Measurements from ENCODE around the gene KRT83. TPM values are rescaled to one million over a fixed set of nuclear protein-coding genes. Genes with fewer than 3 reads are reported as not detected.
"Not testable (repeated sequence)": the region's sequence is repeated elsewhere in the genome, so short reads cannot be mapped to it uniquely, and the experiment has no call there.

The KRT83 gene
- total RNA-seq, 1 donor from 2014 or later: not detected

DNA sequence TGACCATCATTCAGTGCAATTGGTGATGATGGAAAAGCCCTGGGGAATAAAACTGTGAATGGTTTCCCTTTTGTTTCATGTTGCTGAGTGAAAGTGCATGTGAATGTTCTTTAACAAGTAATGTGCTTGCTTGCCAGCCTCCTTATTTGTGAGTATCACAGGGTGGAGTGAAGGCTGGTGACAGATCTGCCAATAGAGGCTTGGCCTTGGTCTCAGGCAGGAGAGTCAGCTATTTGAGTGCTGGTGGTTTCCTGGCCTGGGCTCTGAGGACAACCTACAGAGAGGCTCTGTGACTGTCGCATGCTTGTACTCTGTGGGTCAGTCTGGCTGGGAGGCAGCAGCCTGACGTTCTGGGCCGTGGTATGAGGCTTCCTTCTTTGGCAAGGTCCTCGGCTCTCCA is 25.4 kb upstream of the KRT83 start:
- DNase-seq (ENCODE audit: extremely low spot score in 2 of 2): no peak
- intact Hi-C loops (cut with DNase I): no loop called here
- Histone ChIP-seq H3K27ac (no peak overlapping the region), H3K9me3 (no peaks in the 10 kb centered on the region), H3K36me3 (no peaks in the 10 kb centered on the region), H3K4me1 (no peaks in the 10 kb centered on the region), H3K4me3 (no peak overlapping the region), H3K27me3 (no peaks in the 10 kb centered on the region)
- TF ChIP-seq POLR2AphosphoS5 (IDR thresholded peaks at IDR 0.05; ENCODE audit: insufficient read depth in 1 of 2, low read depth in 1 of 2) (no peak), POLR2A (IDR thresholded peaks at IDR 0.05) (no peak)
- TF ChIP-seq, protein P1, sequence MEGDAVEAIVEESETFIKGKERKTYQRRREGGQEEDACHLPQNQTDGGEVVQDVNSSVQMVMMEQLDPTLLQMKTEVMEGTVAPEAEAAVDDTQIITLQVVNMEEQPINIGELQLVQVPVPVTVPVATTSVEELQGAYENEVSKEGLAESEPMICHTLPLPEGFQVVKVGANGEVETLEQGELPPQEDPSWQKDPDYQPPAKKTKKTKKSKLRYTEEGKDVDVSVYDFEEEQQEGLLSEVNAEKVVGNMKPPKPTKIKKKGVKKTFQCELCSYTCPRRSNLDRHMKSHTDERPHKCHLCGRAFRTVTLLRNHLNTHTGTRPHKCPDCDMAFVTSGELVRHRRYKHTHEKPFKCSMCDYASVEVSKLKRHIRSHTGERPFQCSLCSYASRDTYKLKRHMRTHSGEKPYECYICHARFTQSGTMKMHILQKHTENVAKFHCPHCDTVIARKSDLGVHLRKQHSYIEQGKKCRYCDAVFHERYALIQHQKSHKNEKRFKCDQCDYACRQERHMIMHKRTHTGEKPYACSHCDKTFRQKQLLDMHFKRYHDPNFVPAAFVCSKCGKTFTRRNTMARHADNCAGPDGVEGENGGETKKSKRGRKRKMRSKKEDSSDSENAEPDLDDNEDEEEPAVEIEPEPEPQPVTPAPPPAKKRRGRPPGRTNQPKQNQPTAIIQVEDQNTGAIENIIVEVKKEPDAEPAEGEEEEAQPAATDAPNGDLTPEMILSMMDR (IDR thresholded peaks at IDR 0.05): no peak

DNA sequence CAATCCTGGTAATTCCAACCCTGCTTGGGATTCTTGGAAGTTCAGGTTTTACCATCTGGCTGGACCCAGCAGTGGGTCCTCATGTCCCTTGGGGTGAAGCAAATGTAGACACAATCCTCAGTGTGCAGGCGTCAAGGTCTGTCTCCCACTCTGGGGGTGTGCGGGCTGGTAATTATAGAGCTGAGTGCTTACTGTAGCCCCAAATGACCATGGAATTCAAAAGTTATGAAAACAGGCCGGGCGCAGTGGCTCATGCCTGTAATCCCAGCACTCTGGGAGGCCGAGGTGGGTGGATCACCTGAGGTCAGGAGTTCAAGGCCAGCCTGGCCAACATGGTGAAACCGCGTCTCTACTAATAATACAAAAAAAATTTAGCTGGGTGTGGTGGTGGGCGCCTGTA is 23.8 kb upstream of the KRT83 start:
- H3K27ac ChIP-seq; intact Hi-C loops (cut with DNase I); H3K4me1 ChIP-seq; DNase-seq (ENCODE audit: extremely low spot score in 2 of 2); H3K9me3 ChIP-seq; H3K27me3 ChIP-seq; H3K36me3 ChIP-seq; H3K4me3 ChIP-seq: not testable (repeated sequence)

DNA sequence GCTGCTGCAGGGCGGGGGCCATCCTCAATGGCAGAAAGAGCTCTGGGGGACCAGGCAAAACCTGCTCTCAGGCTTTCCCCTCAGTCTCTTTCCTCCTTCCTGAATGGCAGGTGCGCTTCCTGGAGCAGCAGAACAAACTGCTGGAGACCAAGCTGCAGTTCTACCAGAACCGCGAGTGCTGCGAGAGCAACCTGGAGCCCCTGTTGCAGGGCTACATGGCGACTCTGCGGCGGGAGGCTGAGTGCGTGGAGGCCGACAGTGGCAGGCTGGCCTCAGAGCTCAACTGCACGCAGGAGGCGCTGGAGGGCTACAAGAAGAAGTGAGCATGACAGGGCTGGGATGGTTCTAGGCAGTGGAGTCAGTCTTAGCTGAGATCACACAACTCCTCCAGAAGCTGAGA is 22.9 kb upstream of the KRT83 start:
- H3K27me3 ChIP-seq: no peaks in the 10 kb centered on the region
- no peak for TF ChIP-seq POLR2A (IDR thresholded peaks at IDR 0.05)
- TF ChIP-seq POLR2AphosphoS5 (IDR thresholded peaks at IDR 0.05; ENCODE audit: insufficient read depth in 1 of 2, low read depth in 1 of 2): no peak
- TF ChIP-seq, protein P1 (IDR thresholded peaks at IDR 0.05): no peak
- no peaks in the 10 kb centered on the region for H3K36me3 ChIP-seq
- DNase-seq (ENCODE audit: extremely low spot score in 2 of 2): no peak
- H3K9me3 ChIP-seq: no peaks in the 10 kb centered on the region
- no peak overlapping the region for H3K27ac ChIP-seq
- intact Hi-C loops (cut with DNase I): no loop called here
- no peaks in the 10 kb centered on the region for H3K4me1 ChIP-seq
- no peak overlapping the region for H3K4me3 ChIP-seq

DNA sequence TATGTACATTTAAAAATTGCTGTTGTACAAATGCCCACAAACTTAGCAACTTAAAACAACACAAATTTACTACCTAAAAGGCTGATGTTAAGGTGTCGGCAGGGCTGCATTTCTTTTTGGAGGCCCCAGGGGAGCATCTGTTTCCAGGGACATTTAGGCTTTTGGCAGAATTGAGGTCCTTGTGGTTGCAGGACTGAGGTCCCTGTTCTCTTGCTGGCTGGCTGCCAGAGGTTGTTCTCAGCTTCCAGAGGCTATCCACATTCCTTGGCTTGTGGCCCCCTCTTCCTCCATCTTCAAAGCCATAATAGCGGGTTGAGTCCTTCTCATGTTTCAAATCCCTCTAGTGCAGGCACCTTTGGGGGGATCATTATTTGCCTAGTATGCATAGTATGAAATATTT is 22.4 kb upstream of the KRT83 start:
- Histone ChIP-seq H3K27me3 (no peaks in the 10 kb centered on the region), H3K4me1 (no peaks in the 10 kb centered on the region), H3K4me3 (no peak overlapping the region), H3K36me3 (no peaks in the 10 kb centered on the region), H3K9me3 (no peaks in the 10 kb centered on the region), H3K27ac (no peak overlapping the region)
- TF ChIP-seq POLR2AphosphoS5 (IDR thresholded peaks at IDR 0.05; ENCODE audit: insufficient read depth in 1 of 2, low read depth in 1 of 2): no peak
- TF ChIP-seq, protein P1 (IDR thresholded peaks at IDR 0.05): no peak
- no peak for TF ChIP-seq POLR2A (IDR thresholded peaks at IDR 0.05)
- intact Hi-C loops (cut with DNase I): no loop called here
- no peak for DNase-seq (ENCODE audit: extremely low spot score in 2 of 2)

DNA sequence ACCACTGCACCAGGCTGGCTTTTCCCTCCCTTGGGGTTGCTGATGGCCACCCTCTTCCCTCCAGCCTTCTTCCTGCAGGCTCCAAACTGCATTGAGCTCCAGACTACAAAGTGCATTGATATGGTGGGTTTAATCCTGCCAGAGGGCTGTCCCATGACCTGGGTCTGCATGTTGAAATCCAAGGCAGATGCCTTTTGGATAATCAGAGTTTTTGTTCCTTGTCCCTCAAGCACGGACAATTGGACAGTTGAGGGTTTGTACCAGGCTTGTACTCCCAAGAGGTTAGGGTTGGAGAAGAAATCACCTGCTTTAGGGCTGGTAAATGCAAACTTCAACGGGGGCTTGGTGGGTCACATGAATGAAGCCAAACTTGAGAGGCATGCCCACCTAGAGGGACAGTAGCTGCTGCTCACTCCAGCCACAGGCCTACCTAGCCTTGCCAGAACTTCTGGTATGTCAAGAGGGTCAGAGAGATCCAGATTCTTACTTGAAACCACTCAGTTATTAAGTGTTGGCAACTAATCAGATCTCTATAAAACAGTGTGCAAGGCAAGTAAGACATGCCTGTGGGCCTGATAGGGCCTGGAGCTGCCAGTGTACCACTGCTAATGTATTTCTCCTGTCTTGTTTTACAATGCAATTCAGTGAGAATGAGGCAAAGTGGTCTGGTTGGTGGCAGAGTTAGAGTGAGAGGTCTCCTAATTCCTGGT is 21.7 kb upstream of the KRT83 start:
- H3K4me1 ChIP-seq: no peaks in the 10 kb centered on the region
- H3K9me3 ChIP-seq: no peaks in the 10 kb centered on the region
- no peak for DNase-seq (ENCODE audit: extremely low spot score in 2 of 2)
- intact Hi-C loops (cut with DNase I): no loop called here
- no peak overlapping the region for H3K27ac ChIP-seq
- no peaks in the 10 kb centered on the region for H3K36me3 ChIP-seq
- no peak overlapping the region for H3K4me3 ChIP-seq
- TF ChIP-seq POLR2A (IDR thresholded peaks at IDR 0.05) (no peak), POLR2AphosphoS5 (IDR thresholded peaks at IDR 0.05; ENCODE audit: insufficient read depth in 1 of 2, low read depth in 1 of 2) (no peak)
- TF ChIP-seq, protein P1 (IDR thresholded peaks at IDR 0.05): no peak
- no peaks in the 10 kb centered on the region for H3K27me3 ChIP-seq
